HG03097 (cell line): ENCODE measurements around the gene PDE4D.
"Not testable (repeated sequence)": the region's sequence is repeated elsewhere in the genome, so short reads cannot be mapped to it uniquely, and the experiment has no call there.

Experiments used
- ATAC-seq: cut with Tn5 transposase; IDR thresholded peaks from one replicate; pipeline ENCODE4 v1.9.1; 2021; ENCODE audit not compliant: unreplicated experiment, low FRiP score

The PDE4D gene

DNA sequence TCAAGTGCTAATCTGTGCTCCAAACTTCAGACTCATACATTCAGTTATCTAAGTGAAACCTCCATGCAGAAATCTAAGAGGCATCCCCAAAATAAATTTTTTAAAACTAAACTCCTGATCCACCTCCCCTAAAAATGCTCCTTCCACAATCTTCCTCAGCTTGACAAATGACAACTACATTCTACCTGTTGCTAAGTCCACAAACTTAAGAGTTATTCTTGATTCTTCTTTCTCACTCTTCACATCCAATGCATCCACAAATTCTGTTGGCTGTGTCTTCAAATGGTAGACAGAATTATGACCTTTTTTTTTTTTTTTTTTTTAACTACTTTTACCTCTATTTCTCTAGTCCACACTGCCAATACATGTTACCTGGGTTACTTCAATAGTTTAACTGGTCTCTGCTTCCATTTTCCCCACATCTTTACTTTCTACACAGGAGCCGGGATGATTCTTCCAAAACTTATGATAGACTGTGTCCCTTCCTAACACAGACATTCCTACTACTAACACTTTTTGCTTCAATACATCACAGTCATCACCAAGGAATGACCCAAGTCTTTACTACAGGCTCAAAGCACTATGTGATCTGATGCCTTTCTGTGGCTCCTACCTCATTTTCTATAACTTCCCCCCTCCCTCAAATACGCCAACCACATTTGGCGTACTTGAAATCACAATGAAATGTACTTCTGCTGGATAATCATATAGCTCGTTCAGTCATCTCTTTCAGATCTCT lies 143.6 kb downstream of the PDE4D start:
- ATAC-seq = no peak

DNA sequence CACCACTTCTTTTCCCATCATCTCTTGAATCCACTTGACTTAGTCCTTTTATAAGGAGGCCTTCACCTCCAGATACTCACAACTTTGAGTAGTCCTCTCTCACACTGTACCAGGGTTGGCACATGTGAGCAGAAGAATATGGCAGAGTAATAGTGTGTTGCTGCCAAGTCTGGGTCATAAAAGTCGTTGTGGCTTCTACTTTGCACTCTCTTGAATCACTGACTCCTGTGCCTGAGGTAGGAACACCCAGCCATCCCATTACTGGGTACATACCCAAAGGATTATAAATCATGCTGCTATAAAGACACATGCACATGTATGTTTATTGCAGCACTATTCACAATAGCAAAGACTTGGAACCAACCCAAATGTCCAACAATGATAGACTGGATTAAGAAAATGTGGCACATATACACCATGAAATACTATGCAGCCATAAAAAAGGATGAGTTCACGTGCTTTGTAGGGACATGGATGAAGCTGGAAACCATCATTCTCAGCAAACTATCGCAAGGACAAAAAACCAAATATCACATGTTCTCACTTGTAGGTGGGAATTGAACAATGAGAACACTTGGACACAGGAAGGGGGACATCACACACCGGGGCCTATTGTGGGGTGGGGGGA lies 145.4 kb downstream of the PDE4D start:
- ATAC-seq = not testable (repeated sequence)

DNA sequence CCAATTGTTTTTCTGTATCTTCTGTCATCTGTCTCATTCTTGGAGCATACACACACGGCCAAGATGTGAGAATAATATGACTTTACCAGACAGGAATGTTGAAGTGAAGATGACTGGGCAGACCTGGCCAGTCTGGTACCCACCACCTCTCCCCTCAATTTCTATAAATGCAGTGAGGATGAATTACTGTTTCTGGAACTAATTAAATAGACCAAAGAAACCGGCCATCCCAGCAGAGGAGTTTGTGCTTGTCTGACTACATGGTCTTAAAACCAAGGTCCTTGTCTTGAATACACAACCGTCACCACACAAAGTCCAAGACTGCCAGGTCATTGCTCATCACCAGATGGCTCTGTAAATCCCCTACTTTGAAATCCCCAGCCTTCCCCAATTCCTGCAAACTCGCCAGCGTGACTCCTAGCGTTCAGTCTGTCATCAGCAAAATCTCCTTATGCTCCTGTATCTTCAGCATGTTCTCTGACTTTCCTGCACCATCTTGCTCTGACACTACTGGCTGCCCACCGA lies 147.2 kb downstream of the PDE4D start:
- no peak for ATAC-seq

DNA sequence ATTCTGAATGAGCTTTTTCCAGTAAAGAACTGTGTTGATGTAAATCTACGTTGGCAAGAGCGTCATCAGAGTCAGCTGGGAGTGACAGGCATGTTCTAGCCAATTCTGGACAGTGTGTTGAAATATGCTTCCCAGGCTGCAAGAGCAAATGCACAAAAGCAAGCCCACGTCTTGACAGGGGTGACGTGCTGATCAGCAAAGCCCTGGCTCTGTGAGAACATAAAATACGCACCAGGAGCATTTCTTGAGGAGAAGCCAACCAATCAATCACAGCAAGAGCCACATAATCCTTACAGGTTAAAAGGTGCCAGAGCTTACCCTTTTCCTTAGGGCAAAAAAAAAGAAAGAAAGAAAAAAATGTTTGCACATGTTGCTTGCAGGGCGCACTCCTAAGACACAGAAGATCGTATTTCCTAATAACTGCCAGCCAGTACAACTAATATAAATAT lies 148.1 kb downstream of the PDE4D start:
- no peak for ATAC-seq

DNA sequence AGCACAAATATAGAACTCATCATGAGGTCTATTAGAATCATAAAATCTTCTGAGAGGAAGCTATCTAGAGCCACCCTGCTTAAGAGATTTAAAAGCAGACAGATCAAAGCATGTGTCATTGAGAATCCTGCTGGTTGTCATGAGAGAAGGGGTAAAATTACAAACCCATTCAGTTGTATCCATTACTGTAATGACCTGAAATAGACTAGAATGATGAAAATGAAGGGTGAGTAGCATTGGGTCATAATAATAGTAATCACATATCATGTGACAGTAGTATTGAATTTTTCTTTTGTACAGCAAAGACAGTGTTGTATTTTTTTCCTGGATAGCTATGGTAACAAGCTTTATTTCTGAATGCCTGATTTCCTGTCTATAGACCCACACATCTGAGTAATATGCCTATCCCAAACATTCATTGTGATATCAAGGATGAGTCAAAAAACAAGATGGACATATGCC lies 149.0 kb downstream of the PDE4D start:
- no peak for ATAC-seq

DNA sequence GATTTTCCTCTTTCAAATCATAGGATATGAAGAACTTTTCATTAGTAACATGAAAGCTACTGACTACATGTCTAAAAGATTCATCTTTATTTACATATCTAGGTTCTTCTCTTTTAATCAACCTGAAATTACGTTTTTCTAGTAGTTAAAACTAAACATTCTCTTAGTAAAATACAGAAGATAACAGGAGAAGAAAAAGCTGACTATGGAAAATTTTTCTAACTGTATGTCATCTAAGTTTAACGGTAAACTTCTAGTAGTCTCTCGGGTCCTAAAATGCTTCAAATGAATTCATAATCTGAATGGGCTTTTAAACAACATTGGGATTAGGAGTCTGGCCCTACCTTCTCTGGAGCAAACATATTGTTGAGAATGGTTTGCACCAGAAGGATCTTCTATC lies 151.9 kb downstream of the PDE4D start:
- no peak for ATAC-seq

DNA sequence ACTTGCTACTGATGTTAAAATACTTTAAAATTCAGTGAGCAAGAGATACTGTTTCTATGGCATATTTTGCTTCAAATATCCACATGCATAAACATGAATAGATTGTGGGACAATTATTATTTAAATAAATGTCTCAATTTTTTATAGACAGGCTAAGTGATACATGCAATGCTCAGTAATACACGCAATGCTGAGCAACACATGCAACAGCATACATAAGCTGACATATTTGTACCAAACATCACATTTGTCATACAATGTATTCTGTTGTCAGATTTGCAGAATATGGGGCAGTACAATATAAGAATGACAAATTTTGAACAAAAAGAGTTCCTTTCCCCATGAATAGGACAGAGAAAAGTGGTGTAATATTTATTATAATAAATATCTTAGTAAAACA lies 155.5 kb downstream of the PDE4D start:
- ATAC-seq = no peak

DNA sequence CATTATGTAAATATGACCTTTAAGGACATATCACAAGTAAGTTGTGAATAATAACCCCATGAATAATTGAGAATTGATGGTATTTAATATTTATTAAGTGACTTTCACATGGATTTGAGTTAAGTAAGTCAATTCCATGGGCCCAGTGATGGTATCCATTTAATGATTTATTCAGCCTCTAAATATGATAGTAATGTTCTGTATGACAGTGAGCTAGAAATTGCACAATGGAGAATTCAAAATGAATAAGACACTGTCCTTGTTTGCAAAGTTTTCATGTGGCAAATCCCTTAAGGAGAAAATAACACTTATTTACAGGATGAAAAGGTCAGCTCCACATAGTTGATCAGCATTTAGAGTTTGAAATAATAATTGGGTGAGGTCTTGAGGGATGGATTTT lies 160.7 kb downstream of the PDE4D start:
- ATAC-seq = no peak

DNA sequence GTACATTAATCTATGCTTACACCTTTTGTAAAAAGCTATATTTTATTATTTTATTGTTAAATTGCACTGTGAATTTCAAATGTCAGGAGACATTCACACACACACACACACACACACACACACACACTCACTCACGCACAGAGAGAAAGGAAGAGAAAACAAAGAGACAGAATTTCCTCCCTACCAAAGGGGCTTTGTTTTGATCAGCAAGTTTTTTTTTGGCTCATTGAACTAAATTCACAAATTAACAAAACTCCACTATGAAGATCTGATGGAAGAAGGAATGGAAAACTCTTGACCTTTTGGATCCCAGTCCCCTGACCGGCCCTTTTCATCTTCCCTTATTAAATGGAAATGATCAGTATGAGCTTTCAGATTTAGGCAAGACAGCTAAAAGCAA lies 161.2 kb downstream of the PDE4D start:
- no peak for ATAC-seq

DNA sequence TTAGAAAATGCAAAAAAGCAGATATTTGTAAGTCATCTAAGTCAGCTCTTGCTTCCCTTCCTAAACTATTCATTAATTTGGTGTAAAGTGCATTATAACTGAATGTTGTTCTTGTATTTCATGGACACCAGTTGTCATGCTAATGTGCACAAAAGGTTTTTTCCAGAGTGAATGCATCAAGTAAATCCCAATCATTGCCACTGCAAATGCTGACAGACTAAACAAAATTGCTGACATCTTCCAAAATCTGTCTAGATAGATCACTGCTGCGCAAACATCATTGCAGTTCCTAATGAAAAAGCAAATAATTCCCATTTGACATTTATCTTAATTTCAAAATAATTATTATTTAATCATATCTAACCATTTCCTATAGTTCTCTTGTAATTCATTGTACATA lies 161.7 kb downstream of the PDE4D start:
- ATAC-seq = no peak

DNA sequence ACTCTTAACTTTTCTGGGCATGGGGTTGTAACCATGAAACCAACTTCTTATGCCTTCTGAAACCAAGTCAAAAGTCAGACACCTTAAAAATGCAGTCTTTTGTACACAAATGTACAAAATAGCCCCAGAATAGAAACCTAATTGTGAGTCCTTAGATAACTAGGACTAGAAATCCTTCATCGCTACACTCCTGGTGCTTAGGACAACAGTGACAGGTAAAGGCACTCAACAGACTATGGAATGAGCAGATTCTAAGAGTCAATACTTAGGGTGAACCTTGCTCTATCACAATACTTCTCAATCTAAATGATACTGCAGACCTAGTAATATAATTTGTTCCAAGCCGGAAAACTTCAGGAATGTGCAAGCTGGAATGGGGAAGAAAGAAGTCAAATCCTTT lies 163.7 kb downstream of the PDE4D start:
- no peak for ATAC-seq

DNA sequence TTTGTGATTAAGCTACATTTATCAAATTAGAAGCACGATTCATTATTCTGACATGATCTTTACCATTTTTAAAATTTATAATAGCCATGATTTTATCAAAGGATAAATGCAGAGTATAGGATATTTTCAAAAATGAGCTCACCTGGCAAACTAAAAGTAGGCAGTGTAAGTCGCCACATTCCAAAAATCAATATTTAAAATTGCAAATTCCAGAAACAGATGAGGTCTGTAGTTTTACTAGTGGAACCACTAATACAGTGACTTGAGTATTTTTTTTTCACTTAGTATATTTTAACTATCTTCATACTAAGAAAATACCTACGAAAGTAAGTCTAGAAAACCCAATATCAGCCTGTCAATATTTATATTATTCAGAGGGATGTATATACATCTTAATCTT lies 164.2 kb downstream of the PDE4D start:
- ATAC-seq = no peak

DNA sequence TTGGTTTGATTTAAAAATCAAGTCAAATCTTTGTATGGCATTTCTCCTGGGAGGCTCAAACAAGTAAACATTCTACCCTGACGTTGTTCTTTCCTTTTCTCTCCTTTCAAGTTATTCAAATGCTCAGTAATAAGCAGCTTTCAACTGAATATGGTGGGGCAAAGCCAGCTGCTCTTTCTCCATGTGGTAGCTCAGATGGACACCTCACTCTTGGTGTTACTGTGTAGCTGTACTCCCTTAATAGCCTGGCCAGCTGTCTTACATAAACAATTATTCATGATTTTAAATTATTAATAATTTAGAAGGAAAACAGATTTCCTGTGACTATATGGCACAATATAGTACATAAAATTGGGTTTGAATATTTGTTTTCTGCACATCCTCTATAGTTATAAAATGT lies 165.2 kb downstream of the PDE4D start:
- no peak for ATAC-seq

DNA sequence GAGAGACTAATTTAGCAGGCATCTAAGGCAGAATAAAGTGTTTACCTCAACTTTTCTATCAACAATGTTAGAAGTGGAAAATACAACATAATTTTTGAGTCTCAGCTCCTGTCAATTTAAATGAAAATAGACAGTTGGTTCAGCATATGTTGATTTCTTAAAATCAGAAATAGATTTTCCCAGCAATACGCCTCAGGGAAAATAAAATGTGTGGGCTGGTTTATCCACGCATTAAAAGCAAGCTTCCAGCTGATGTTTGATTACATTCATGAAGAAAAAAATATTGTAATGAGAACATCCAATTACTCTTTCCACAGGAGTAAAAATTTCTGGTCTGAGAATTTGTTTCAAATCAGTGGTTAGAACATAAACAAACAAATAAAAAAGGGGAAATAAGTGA lies 166.3 kb downstream of the PDE4D start:
- no peak for ATAC-seq

DNA sequence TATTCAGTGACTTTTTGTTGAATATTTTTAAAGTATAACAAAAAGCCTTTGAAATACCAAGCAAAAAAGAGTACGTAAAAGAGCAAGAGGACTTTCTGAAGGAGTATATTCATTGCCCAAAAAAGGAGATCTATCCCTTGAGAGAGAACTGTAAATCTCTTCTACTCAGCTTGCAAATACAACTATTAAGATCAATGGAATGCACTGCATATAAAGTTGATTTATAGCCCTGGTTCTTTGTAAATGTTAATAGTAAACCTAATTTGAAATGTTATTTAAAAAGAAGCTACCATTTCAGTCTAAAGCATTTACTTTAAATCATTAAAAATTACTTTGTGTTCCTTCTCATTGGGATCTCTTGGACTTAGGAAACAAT lies 168.1 kb downstream of the PDE4D start:
- no peak for ATAC-seq

DNA sequence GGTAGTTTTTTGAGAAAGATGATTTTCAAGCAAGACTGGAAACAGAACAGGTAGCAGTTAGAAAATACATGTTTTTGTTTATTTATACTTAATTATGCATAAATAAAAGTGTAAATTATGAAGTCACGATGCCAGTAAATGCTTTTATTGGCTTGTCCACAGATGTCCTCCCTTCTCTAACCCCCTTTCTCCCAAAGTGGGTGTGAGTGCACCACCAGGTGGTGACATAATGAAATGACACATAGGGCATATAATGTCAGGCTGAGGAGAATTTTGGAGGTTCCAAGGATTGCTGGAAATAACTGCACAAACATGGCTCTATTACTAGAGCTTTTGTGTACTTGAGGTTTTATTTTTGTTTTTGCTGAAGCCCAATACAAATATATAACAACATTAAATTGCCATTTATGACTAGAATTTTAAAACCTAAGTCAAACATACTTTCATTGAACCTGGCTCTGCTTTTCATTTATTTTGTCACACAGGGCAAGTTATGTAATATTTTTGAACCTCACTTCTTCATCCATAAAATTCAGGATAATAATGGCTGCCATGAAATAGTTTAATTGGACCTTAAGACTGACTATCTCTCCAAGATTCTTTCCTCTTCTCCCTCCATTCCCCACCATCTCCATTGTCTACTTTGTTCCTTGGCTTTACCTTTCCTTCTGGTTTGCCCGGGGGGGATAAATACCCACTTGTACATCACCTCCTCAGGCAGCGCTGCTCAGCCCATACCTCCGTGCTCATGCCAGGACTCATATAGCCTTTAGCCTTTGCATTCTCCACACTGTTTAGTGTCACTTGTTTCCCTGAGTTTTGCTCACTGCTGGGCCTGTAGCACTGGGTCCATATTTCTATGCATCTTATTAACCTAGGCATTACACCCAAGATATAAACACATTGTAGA lies 168.8 kb downstream of the PDE4D start:
- ATAC-seq = peak; percentile 91

DNA sequence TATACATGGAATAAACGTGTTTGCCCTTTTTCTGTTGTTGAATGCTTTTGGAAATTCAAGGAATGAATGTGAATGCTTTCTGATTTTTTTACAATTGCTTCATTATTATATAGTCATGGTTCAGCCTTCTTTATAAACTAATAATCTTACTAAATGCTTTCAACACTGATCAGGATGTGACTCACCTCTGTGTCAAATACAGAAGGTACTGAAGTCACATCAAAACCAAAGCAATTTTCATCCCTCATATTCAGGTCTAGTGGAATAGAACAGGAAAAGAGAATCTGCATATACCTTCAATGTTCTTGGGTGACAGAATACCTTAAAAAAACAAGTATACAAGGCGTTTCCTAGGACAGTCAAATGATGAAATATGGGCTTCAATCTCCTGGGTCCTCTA lies 170.7 kb downstream of the PDE4D start:
- no peak for ATAC-seq

DNA sequence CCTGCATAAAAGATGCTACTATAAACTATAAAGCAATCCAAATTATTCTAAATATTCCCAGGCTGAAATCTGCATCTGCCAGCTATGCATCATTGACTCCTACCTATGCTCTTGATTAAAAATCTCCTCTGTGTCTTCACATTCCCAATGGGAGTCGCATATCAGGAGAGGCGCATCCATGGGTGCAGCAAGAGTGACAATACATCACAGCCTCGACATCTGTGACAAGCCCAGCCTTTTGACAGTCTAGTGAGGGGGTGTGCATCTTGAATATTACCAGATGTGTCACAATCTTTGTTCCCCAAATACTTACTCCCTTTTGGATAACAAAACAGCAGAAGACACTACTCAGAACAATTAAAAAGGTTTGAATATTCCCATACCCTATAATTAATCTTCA lies 171.8 kb downstream of the PDE4D start:
- ATAC-seq = no peak

DNA sequence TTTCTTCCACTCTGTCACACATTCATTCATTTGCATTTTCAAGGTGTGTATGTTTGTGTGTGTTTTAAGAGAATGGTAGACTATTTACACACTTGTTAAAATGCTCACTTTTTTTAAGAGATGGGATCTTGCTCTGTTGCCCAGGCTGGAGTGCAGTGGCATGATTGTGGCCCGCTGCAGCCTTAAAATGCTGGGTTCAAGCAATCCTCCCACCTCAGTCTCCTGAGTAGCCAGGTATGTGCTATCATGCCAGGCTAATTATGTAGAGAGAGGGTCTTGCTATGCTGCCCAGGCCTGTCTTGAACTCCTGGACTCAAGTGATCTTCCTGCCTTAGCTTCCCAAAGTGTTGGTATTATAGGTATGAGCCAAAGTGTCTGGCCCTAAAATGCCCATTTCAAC lies 173.5 kb downstream of the PDE4D start:
- no peak for ATAC-seq

DNA sequence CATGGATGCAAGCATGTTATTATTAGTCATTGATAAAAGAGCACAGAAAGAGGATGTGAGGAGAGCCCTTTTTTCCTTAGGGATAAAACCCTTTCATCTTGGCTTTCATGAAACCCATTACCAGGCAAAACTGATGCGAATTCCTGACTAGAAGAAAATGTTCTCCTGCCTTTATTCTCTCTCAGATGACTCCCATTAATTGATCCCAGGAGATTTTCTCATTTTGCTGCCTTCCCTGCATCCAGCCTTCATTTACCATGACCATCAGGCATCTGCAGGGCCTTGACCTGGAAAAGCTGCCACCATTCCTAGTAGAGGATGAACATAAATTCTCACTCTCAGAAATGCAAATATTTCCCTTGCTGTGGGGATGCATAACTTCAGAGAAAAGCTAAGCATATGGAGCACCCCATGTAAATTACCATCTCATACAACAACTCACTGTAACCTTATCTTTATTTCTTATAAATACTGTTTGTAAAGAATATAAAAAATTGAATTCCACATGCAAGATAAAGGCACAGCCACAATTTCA lies 176.5 kb downstream of the PDE4D start:
- ATAC-seq = no peak

DNA sequence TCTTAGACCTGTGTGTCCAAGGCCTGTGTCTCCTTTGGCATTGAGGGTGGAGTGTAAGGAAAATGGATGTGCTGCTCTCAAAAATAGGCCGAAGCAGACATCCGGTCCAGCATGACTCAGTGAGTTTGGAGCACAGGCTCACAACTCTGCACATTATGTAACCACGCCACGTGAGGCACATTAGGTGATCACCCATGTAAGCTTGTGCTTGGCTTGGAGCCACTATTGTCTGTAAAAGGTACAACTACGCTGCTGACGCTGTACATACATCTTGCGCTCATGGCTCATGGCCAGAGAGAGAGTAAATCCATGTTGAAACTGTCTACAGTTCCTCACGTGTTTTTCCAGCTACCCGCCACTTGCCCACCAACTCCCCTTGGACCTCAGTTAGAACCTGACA lies 177.5 kb downstream of the PDE4D start:
- no peak for ATAC-seq
